K562 (cell line): ENCODE measurements around the gene MAP7D1. TPM values are rescaled to one million over a fixed set of nuclear protein-coding genes. Genes with fewer than 3 reads are reported as not detected.

ENCODE experiments used
- CBX3 ChIP-seq, 2 experiments: IDR thresholded peaks; 1 replicate in 1 of 2; 2 replicates in 1 of 2; pipeline ENCODE4 v1.6.1; 2012; ENCODE audit warnings: inconsistent platforms in 2 of 2, low read length in 2 of 2, borderline replicate concordance in 1 of 2, control low read depth in 1 of 2
- CREB3 ChIP-seq: fragments of 450-650 bp; conservative IDR thresholded peaks from 2 replicates; pipeline ENCODE4 v1.6.1; 2016; ENCODE audit warnings: missing genetic modification characterization, low read depth, mild to moderate bottlenecking, missing compliant biosample characterization, moderate library complexity
- CXXC5 ChIP-seq: fragments of 250-450 bp; sonication (Bioruptor Pico); IDR thresholded peaks from 2 replicates; pipeline ENCODE4 v1.8.0; 2022; ENCODE audit warnings: inconsistent platforms, mild to moderate bottlenecking, moderate library complexity
- RBM39 ChIP-seq: fragments of 200-400 bp; formaldehyde crosslinking; optimal IDR thresholded peaks from 2 replicates; pipeline ENCODE3; 2018; ENCODE audit warnings: low read depth, low read length
- TAF7 ChIP-seq: fragments of 450-650 bp; IDR thresholded peaks from 2 replicates; pipeline ENCODE4 v1.6.1; 2016; ENCODE audit warnings: missing genetic modification characterization, missing compliant biosample characterization
- TAF9B ChIP-seq: fragments of 450-650 bp; IDR thresholded peaks from 2 replicates; pipeline ENCODE4 v1.6.1; 2018; ENCODE audit warnings: mild to moderate bottlenecking; ENCODE audit not compliant: partially characterized antibody
- TEAD4 ChIP-seq, 2 experiments: sonication (generic) in 1 of 2; formaldehyde crosslinking in 1 of 2; IDR thresholded peaks; 2 replicates each; pipeline versions ENCODE4 v1.6.1 to v1.8.0; 2012 to 2022; ENCODE audit warnings: borderline replicate concordance in 1 of 2, inconsistent platforms in 1 of 2, low read length in 1 of 2, mild to moderate bottlenecking in 1 of 2, missing genetic modification reagents in 1 of 2
- XRCC5 ChIP-seq: fragments of 200-400 bp; formaldehyde crosslinking; IDR thresholded peaks from 2 replicates; pipeline ENCODE4 v1.6.1; 2017; ENCODE audit warnings: low read depth, mild to moderate bottlenecking, low read length
- ZBTB17 ChIP-seq: fragments of 450-650 bp; formaldehyde crosslinking; IDR thresholded peaks from 2 replicates; pipeline ENCODE4 v1.4.0; 2020; ENCODE audit warnings: mild to moderate bottlenecking
- ZBTB40 ChIP-seq, 2 experiments: fragments of 450-650 bp in 1 of 2; sonication (generic) in 1 of 2; formaldehyde crosslinking in 1 of 2; IDR thresholded peaks; 2 replicates each; pipeline versions ENCODE4 v1.7.1 to v1.9.0; 2016 to 2022; ENCODE audit warnings: inconsistent platforms in 1 of 2, mild to moderate bottlenecking in 1 of 2, missing genetic modification reagents in 1 of 2
- ZNF277 ChIP-seq: fragments of 250-450 bp; sonication (Bioruptor Pico); IDR thresholded peaks from 2 replicates; pipeline ENCODE4 v1.8.0; 2022; ENCODE audit warnings: inconsistent platforms, mild to moderate bottlenecking, moderate library complexity, borderline replicate concordance
- ZNF395 ChIP-seq: fragments of 200-800 bp; sonication (Bioruptor generic); IDR thresholded peaks from 2 replicates; pipeline ENCODE4 v1.6.1; 2017; ENCODE audit warnings: missing genetic modification characterization, missing compliant biosample characterization
- polyA plus RNA-seq, 8 experiments: library from polyadenylated mRNA; depleted of rRNA in 4 of 8; stranded (reverse) in 5 of 8; unstranded in 3 of 8; fragments of >200 nt; fragmentation: Nextera tagmentation in 2 of 8; fragmentation: Illumina TruSeq in 1 of 8; extraction: Ambion mirVana in 2 of 8; extraction: Trizol in 1 of 8; gene quantifications; 2 replicates each; pipeline versions ENCODE4 v1.2.1 to v1.2.3, GENCODE V29; 2011 to 2014; ENCODE audit warnings: inconsistent platforms in 1 of 8, missing spikeins in 1 of 8
- total RNA-seq, 7 experiments: library from RNA; depleted of rRNA in 6 of 7; stranded (reverse); fragments of >200 nt in 6 of 7; fragmentation: Illumina TruSeq in 2 of 7; extraction: Trizol in 2 of 7; gene quantifications; 2 replicates each; pipeline versions ENCODE4 v1.2.1 to v1.2.3, GENCODE V29; 2011 to 2021; ENCODE audit warnings: low replicate concordance in 1 of 7

The MAP7D1 gene
- total and polyA plus RNA-seq, 9 of the 15 experiments (the other 6 are each of a cell fraction or from before 2014, with no cell fraction given), result 3.6 to 108 (median 34.5) TPM

DNA sequence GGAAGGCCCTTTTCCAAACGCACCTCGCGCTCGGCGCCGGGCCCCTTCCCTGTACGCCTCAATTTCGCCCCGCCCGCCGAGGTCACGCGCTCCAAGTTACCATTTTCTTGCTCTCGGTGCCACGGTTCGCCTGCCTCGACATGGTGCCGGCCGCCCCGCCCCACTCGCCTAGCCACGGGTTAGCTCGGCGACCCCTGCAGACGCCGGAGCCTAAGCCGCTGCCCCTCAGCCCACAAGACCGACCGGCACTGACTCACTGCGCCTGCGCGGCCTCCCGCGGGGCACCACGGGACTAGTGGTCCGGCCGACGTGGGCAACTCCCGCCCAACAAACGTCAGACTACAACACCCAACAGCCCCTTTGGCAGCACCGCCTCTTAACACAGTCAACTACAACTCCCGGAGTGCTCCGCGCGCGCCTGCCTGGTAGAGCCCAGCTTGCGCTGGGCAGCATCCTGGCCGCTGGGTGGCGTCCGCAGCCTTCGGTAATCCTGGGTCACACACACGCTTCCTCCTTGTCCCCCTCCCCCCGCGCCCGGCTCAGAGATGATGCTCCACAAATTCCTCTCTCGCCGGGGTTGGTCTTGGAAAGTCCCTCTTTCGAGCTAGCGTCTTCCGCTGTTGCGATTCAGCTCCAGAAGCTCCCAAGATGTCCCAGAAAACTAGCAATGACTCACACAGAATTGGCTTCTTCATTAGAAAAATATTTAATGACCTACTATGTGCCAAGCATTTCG, 6.6 kb upstream of the MAP7D1 start, which contains the start of gene TRAPPC3 (continued):
- TF ChIP-seq ZBTB40 (IDR thresholded peaks at IDR 0.05), result 0 out of 2 replicates have a peak, but pooled peaks have one; percentile 37
- TF ChIP-seq ZBTB40 (CRISPR knock-in tag; IDR thresholded peaks at IDR 0.05), result no peak
- TF ChIP-seq CBX3 (IDR thresholded peaks at IDR 0.05; ENCODE audit: borderline replicate concordance in 1 of 2, low read length in 2 of 2), result 0 out of 3 replicates have a peak, but pooled peaks of 1 of the 2 experiments have one; percentile 21
- 0 out of 2 replicates have a peak, but pooled peaks have one; percentile 49 for TF ChIP-seq CREB3 (tag)
- TF ChIP-seq ZNF395 (CRISPR knock-in tag), result peak; percentile 86
- TF ChIP-seq RBM39, result no peak
- TF ChIP-seq ZBTB17, result peak; percentile 62
- TF ChIP-seq XRCC5, result peak; percentile 86
- TF ChIP-seq CXXC5, result peak; percentile 71
- peak; percentile 71; the same call in 1 of the 2 replicates for TF ChIP-seq TAF7 (tag)
- no peak for TF ChIP-seq TAF9B
- peak; percentile 51 for TF ChIP-seq TEAD4 (IDR thresholded peaks at IDR 0.05; ENCODE audit: low read length)
- no peak for TF ChIP-seq TEAD4 (CRISPR knock-in tag; IDR thresholded peaks at IDR 0.05; ENCODE audit: borderline replicate concordance)
- TF ChIP-seq ZNF277, result no peak
